Measurements from ENCODE around the gene SLAIN1. TPM values are rescaled to one million over a fixed set of nuclear protein-coding genes. Genes with fewer than 3 reads are reported as not detected.
A peak's percentile ranks its signal among the peaks of the same experiment; 100 is the strongest.

The SLAIN1 gene
- total RNA-seq, 1 donor from 2014 or later = 7.4 TPM

DNA sequence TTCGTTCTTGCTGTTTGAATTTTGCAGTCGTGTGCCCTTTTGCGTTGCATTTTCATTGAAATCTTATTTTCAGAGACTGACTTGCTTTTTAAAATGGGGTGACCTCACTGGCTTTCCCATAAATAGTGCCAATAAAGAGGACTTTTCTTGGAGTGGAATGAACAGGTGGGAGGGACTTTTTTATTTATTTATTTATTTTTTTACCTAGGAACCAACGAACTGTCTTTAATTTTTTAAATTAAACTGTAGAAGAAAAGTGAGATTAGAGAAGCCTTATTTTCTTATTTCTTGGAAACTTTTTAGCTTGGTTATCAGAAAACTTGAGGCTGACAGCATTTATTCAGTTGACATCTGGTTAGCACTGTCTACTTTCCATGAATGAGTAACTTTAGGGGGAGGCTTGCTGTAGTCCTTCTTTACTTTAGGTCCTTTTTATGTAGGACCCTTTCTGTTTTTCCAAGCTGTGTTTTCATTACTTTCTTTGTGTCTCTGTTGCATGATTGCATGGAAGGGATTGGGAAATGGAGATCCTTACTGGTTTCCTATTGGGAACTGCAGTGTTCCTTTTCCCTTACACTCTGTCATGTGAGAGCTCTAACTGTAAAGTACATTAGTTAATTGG, 1.7 kb downstream of the SLAIN1 start:
- TF ChIP-seq, protein P1, sequence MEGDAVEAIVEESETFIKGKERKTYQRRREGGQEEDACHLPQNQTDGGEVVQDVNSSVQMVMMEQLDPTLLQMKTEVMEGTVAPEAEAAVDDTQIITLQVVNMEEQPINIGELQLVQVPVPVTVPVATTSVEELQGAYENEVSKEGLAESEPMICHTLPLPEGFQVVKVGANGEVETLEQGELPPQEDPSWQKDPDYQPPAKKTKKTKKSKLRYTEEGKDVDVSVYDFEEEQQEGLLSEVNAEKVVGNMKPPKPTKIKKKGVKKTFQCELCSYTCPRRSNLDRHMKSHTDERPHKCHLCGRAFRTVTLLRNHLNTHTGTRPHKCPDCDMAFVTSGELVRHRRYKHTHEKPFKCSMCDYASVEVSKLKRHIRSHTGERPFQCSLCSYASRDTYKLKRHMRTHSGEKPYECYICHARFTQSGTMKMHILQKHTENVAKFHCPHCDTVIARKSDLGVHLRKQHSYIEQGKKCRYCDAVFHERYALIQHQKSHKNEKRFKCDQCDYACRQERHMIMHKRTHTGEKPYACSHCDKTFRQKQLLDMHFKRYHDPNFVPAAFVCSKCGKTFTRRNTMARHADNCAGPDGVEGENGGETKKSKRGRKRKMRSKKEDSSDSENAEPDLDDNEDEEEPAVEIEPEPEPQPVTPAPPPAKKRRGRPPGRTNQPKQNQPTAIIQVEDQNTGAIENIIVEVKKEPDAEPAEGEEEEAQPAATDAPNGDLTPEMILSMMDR (IDR thresholded peaks at IDR 0.05; ENCODE audit: unreplicated experiment) = no peak
- no peak overlapping the region for H3K27ac Mint-ChIP-seq (ENCODE audit: unreplicated experiment)
- H3K27me3 Mint-ChIP-seq (ENCODE audit: unreplicated experiment) = peaks cover 5% of the 10 kb centered on the region
- peak overlapping the region; percentile 93 for H3K4me3 Mint-ChIP-seq (ENCODE audit: unreplicated experiment)
- no peaks in the 10 kb centered on the region for H3K9me3 Mint-ChIP-seq (ENCODE audit: unreplicated experiment)
- no peak for DNase-seq (ENCODE audit: low spot score)
- no peaks in the 10 kb centered on the region for H3K36me3 Mint-ChIP-seq (ENCODE audit: low read depth, unreplicated experiment)
- peaks cover 4% of the 10 kb centered on the region for H3K4me1 Mint-ChIP-seq (ENCODE audit: unreplicated experiment)

- no peak for DNase-seq (ENCODE audit: low spot score)
- Mint-ChIP-seq H3K4me1 (ENCODE audit: unreplicated experiment) (peaks cover 4% of the 10 kb centered on the region), H3K27ac (ENCODE audit: unreplicated experiment) (no peak overlapping the region), H3K36me3 (ENCODE audit: low read depth, unreplicated experiment) (no peaks in the 10 kb centered on the region), H3K4me3 (ENCODE audit: unreplicated experiment) (no peak overlapping the region), H3K9me3 (ENCODE audit: unreplicated experiment) (no peaks in the 10 kb centered on the region), H3K27me3 (ENCODE audit: unreplicated experiment) (peaks cover 5% of the 10 kb centered on the region)
- TF ChIP-seq, protein P1 (IDR thresholded peaks at IDR 0.05; ENCODE audit: unreplicated experiment) = no peak
These were observed 3.8 kb downstream of the SLAIN1 start for GRCh38 chr13:77701305-77701704.

- DNase-seq (ENCODE audit: low spot score) = no peak
- Mint-ChIP-seq H3K27ac (ENCODE audit: unreplicated experiment) (no peak overlapping the region), H3K4me1 (ENCODE audit: unreplicated experiment) (peaks cover 4% of the 10 kb centered on the region), H3K4me3 (ENCODE audit: unreplicated experiment) (no peak overlapping the region), H3K36me3 (ENCODE audit: low read depth, unreplicated experiment) (no peaks in the 10 kb centered on the region), H3K27me3 (ENCODE audit: unreplicated experiment) (peaks cover 5% of the 10 kb centered on the region), H3K9me3 (ENCODE audit: unreplicated experiment) (no peaks in the 10 kb centered on the region)
- TF ChIP-seq, protein P1 (IDR thresholded peaks at IDR 0.05; ENCODE audit: unreplicated experiment) = no peak
These were observed 4.9 kb downstream of the SLAIN1 start for GRCh38 chr13:77702366-77702765.

DNA sequence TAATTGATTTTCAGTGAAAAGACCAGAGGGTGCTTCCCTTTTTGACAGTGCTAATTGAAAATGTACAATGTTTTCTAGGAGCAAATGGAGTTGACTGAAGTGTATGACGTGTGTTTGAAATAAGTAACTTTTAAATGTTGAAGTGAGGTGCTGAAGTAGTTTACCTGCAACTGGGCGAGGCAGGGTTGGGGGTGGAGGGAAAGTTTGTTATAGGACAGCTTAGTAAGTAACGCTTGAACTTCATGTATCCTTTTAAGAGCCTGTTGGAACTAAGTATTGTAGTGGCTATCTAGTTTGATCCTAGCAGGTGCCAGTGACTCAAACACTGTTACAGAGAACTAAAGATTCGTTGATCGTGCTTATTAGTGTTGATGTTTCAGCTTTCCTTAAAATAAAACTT, 5.9 kb downstream of the SLAIN1 start:
- Mint-ChIP-seq H3K27ac (ENCODE audit: unreplicated experiment) (no peak overlapping the region), H3K9me3 (ENCODE audit: unreplicated experiment) (peaks cover 4% of the 10 kb centered on the region), H3K4me3 (ENCODE audit: unreplicated experiment) (no peak overlapping the region), H3K27me3 (ENCODE audit: unreplicated experiment) (peaks cover 5% of the 10 kb centered on the region), H3K36me3 (ENCODE audit: low read depth, unreplicated experiment) (peaks cover 9% of the 10 kb centered on the region), H3K4me1 (ENCODE audit: unreplicated experiment) (peaks cover 4% of the 10 kb centered on the region)
- no peak for DNase-seq (ENCODE audit: low spot score)
- TF ChIP-seq, protein P1 (IDR thresholded peaks at IDR 0.05; ENCODE audit: unreplicated experiment) = no peak

GRCh38 chr13:77714119-77714755, 16.8 kb downstream of the SLAIN1 start:
- TF ChIP-seq, protein P1 (IDR thresholded peaks at IDR 0.05; ENCODE audit: unreplicated experiment) = no peak
- H3K36me3 Mint-ChIP-seq (ENCODE audit: low read depth, unreplicated experiment) = peaks cover 12% of the 10 kb centered on the region
- H3K27me3 Mint-ChIP-seq (ENCODE audit: unreplicated experiment) = no peaks in the 10 kb centered on the region
- H3K4me3 Mint-ChIP-seq (ENCODE audit: unreplicated experiment) = no peak overlapping the region
- no peak for DNase-seq (ENCODE audit: low spot score)
- peaks cover 19% of the 10 kb centered on the region for H3K9me3 Mint-ChIP-seq (ENCODE audit: unreplicated experiment)
- H3K27ac Mint-ChIP-seq (ENCODE audit: unreplicated experiment) = no peak overlapping the region
- no peaks in the 10 kb centered on the region for H3K4me1 Mint-ChIP-seq (ENCODE audit: unreplicated experiment)
